Activated naive CD4-positive, alpha-beta T cell treated with Interleukin-2 at 50 U/mL for 16 hours (primary cell): ENCODE data around the gene BIN1.
A peak's percentile ranks its signal among the peaks of the same experiment; 100 is the strongest.
"Not testable (repeated sequence)": the region's sequence is repeated elsewhere in the genome, so short reads cannot be mapped to it uniquely, and the experiment has no call there.

ENCODE experiments used
- DNase-seq: peaks from one replicate; pipeline ENCODE4 v3.0.0-alpha.2; 2020

BIN1 gene

DNA sequence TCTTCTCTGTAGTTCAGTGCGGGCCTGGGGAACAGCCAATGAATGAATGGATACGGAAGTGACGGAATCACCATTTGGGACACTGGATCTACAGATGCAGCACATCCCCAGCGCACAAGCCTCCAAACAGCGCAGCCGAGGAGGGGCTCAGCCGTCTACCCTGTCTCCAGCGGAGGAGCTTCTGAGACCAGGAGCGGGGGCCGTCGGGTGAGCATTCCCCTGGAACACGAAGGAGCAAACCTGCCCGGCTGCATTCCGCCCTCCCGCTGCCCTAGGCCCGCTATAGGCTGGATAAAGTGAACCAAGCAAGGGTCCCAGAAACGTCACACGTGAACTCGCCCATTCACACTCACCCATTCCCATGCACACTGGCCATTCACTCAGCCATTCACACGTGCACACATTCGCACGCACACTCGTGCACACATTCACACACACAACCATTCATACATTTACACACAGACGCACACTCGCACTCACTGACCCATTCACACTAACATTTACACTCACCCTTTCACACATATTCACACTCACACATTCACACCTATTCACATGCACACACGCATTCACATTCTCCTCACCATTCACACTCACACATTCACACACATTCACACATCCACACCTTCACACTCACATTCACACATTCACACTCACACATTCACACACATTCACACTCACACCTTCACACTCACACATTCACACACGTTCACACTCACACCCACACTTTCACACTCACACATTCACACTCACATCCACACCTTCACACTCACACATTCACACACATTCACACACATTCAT, 63.4 kb downstream of the BIN1 start:
- DNase-seq = no peak

DNA sequence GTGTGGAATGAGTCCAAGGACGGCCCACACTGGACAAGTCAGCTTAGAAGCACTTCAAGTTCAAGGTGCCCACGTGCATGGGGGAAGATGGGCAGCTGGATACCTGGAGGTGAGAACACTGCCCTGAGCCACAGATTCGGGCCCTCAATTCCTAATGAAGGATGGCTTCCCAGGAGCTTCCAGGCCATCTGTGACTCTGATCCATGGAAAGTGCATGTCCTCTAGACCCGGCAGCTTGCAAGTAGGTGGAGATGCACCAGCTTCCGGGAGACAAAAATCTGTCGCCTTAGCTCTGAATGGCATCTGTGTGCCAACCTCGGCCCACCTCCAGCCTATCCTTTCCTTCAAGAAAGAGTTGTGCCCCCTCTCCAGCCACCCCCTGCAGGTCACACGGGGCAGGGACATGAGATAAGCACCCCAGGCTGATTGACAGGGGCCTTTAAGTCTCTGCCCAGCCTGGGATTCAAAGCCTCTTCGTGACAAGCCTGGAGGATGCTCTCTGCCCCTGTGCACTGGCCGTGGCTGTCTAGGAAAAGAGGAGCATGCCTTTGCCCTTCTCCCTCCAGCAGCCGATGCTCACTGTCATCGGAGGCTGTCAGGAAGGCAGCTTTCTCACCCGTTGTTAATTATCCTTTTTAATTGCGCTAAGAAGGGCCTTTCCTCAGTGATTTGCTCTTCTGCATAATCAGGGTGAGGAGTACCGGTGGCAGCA, 65.5 kb downstream of the BIN1 start:
- DNase-seq = no peak

DNA sequence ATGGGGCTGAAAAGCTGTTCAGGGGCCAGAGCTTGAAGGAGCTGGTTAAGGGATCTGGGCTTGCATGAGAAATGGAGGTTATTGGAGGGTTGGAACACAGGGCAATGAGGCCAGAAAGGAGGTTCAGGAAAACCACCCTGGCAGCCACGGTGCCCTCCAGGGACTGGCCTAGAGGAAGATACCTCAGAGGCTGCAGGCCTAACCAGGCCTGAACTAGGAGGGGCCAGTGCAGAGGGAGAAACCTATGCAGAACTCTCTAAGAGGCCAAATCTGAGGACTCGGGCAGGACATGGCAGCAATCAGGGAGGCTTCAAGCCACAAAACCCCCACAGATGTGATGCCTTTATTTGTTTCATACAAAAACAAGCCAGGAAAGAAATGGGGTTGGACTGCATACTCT, 66.8 kb downstream of the BIN1 start:
- no peak for DNase-seq

DNA sequence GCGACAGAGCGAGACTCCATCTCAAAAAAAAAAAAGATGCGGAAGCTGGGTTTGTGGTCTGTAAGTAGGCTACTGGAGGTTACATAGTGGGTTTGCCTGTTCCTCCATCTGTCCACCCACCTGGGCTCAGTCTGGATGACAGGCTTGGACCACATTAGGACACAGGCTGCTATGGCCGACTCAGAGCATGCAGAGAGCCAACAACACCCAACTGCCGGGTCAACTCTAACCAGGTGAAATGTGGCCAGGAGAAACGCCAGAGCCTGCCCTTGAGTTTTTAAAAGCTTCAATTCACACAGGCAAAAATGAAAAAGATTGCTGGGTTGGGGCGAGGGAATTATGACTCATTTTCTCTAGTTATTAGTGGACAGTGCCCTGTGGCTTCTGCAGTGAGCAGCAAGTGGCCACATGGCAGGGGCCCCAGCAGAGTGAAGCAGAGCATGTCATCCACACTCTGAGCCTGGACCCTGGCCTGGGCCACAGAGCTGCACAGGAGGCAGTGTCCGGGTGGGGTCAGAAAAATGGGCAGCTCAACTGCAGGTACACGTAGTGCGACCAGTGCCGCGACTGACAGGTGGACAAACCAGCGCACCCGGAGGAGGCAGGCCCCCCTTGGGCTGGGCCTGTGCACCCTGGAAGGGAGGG, 67.4 kb downstream of the BIN1 start:
- no peak for DNase-seq

DNA sequence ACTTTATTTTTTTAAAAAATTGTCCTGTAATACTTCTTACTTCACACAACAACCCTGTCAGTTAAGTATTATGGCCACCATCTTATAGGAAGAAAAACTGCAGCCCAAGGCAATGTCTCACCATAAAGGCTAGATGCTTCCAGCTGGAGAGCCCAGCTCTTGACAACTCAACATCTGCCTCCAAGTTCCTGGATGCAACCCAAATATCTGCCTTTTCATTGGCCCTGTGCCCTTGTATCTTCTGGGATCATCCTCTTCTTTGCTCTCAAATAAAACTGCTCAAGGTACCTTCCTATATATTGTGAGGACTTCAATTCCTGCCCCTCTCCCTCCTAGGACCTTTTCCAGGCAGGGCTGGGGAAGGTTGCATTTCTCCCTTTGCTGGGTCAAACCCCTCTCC, 69.5 kb downstream of the BIN1 start:
- no peak for DNase-seq

DNA sequence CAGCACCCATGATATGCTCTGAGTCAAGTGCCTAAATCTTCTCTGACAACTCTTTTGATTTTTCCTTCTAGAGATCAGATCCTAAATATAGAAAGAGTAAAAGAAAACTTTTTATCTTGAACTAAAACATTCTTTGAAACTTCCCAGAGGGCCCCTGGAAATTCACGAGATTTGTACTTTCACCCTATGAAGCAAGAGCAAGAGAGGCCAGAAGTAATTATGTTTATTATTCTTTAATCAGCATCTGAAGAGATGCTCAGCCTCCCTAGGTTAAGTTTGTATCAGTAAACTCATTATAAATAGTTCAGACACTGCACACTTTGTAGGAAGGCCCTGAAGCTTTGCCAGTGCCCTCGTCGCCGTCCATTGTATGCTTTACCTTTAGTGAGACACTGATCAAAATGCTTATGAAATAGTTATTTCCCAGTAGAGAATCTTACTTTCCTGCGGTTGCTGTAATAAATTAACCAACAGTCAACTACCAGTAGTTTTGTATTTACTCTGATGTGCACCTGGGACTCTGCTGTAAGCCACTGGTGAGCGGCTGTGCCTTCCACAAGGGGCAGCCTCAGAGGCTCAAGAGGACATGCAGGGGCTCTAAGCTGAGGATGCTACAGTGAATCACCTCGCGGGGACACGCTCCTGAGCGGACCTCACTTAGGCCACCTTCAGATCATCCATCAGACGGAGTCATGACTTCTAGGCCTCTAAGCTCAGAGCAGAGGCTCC, 71.9 kb downstream of the BIN1 start:
- no peak for DNase-seq

DNA sequence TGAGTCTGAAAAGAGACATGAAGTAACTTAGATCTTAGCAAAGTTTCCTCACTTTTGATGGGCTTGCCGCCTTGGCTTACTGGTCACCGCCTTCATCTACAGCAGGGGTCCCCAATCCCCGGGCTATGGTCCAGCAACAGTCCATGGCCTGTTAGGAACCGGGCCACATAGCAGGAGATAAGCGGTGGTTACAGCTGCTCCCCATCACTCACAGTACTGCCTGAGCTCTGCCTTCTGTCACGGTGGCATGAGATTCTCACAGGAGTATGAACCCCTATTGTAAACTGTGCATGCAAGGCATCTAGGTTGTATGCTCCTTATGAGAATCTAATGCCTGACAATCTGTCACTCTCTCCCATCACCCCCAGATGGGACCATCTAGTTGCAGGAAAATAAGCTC, 72.9 kb downstream of the BIN1 start:
- DNase-seq = no peak

DNA sequence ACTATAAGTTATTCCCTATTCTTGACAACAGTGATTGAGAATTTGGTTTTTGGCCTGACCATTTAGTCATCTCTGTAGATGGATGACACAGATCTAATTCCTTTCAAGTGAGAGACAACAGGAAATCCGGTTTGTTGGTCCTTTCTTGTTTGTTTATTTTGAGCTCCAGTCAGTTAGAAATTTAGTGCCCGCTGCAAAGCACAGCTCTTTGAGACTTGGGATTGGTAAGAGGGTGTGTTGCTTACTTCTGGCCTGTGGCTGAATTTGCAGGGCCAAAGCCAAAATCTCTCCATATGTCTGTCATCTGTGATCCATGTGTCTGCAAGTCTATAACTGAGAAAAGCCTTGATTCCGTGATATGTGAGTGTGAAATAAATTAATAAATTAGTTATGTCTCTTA, 74.3 kb downstream of the BIN1 start:
- no peak for DNase-seq

DNA sequence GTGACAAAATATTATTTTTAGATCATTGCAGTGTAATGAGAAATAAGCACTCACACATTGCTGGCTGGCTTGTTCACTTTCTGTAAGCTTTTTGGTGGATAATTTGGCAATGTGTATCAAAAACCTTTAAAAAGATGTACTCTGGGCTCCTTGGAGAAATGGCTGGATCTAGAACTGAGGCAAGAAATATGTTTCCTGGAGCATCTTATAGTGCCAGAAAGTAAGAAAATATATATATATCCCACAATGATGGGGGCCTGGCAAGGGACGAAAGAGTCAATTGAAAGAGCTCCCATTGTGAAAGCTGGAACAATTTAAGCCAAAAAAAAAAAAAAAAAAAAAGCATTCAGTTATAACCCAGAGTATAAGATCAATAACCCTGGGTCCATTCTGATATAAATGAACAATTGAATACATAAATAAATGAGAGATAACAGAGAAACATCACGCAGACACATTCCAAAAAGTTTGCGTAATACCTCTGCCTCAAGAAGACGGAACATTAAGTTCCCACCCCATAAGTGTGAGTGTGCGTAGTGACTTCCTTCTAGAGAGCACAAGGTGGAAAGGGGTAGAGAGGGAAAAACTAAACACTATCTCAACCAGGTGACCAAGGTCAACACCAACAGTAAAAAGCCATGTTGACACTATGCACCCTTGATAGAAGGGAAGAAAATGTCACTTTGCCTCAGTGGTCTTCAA, 77.5 kb downstream of the BIN1 start:
- no peak for DNase-seq

DNA sequence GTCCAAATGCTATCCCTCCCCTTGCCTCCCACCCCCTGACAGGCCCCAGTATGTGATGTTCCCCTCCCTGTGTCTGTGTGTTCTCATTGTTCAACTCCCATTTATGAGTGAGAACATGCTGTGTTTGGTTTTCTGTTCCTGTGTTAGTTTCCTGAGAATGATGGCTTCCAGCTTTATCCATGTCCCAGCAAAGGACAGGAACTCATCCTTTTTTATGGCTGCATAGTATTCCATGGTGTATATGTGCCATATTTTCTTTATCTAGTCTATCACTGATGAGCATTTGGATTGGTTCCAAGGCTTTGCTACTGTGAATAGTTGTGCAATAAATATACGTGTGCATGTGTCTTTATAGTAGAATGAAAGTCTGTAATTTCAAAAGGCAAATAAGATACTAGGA, 78.2 kb downstream of the BIN1 start:
- DNase-seq = not testable (repeated sequence)

DNA sequence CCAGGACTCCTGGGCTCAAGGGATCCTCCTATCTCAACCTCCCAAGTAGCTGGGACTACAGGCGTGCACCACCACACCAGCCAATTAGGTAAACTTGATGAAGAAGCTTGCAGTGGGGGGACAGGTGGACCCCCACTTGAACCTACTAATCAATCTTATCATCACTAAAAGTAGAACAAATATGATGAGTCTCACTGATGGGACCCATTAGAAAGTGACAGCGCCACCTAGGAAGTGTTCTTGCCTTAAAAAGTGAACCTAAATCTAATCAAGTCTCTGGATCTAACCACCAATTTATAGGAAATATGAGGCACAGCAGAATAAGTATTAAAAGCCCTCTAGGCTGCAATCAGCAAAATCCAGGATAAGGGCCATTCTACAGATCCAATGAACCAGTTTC, 79.2 kb downstream of the BIN1 start:
- no peak for DNase-seq

DNA sequence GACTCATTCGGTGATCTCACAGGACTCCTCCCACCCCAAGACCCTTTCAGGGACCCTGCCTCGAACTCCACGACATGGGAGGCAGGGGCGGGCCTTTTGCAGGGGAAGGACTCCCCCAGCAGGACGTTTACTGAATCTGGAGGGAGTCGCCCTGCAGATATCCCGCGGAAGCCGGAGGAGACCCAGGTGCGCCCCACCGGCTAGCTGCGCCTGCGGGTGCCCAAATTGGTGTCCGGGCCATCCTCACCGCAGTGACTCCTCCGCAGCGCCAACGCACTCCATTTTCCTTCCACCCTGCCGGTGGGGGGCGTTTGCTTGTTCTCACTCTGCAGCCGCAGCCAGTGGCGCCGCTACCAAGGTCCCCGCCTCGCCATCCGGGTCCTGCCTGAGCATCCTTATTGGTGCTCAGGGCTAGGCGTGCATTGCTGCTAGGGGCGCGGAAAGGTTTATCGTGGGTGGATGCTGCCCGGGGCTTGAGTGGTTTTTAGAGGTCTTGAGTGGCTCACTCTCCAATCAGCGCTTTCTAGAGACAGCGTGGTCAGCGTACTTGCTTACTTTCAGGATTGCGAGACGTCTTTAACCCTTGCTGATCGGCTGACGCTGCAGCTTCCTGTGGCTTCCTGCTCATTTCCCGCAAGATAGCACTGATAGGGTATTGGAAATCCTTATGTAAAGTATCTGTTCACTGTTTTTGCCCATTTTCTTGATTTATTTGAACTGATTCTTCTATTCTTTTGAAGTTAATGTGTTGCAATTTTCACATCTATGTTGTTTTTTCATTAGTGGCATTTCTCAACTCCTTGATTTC, 81.4 kb downstream of the BIN1 start:
- DNase-seq = peak; percentile 71

DNA sequence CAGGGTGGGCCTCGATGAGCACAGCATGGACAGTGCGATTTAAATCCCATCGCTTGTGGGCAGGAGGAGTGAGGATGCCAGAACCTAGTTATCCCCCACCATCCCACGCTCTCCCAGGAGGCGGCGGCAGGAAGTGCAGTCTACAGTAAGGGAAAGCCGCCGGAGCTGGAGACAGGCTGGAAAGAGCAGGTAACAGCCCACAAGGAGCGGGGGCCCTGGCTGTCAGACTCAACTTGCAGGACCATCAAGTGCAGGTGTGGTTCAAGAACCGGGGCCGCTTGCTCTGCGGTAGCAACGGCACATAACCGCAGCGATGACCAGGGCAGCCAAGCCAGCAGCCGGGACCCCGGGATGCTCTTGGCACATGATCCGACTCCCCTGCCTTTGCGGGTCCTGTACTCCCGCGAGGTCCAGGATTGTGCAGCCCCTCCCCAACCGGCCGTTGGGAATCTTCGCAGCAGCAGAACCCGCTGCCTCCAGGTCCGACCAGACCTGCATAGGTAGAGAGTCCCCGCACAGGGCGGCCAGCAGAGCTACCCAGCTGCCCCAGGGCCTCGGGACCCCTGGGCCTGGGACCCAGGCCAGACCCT, 82.1 kb downstream of the BIN1 start:
- no peak for DNase-seq

DNA sequence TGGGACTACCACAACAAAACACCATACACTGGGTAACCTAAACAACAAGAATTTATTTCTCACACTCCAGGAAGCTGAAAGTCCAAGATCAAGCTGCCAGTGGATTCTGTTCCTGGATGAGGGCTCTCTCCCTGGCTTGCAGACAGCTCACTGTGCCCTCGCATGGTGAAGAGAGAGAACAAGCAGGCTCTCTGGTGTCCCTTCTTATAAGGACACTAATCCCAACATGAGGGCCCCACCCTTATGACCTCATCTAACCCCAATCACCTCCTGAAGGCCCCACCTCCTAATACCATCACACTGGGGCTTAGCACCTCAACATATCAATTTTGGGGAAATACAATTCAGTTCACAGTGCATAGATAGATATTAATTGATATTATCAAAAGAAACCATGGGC, 83.5 kb downstream of the BIN1 start:
- DNase-seq = no peak

DNA sequence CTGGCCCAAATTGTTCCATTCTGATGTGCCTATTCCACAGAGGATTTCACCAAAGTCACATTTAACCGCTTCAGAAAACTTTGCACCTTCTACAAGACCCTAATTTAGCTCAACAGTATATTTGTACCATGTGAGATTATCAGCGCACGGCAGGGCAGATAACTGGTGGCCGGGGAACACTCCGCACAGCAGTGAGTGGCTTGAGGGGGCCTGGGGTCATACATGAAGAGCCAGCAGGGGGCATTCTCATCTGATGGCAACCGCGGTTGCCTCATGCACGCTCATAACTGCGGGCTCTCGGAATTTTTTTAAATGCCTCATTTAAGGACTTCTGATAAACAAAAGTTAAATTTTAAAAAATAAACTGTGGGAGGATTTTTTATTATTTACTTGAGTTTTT, 84.1 kb downstream of the BIN1 start:
- DNase-seq = no peak

DNA sequence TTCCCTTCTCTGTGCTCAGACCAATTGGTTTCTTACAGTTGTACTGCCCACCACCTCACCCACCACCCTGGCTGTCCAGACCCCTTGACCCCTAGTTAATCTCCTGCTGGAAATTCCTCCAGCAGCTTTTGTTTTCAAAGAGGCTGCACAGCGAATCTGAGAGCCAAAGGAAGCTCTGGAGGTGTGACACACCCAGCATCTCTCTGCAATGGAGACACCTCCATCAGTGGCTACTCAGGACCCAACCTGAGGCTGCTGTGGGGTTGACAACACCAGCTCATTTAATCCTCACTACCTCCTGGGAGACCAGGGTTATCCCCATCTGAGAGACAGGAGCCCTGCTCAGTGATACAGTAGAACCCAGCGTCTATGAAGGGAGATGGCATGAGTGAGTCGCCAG, 86.4 kb downstream of the BIN1 start:
- no peak for DNase-seq

DNA sequence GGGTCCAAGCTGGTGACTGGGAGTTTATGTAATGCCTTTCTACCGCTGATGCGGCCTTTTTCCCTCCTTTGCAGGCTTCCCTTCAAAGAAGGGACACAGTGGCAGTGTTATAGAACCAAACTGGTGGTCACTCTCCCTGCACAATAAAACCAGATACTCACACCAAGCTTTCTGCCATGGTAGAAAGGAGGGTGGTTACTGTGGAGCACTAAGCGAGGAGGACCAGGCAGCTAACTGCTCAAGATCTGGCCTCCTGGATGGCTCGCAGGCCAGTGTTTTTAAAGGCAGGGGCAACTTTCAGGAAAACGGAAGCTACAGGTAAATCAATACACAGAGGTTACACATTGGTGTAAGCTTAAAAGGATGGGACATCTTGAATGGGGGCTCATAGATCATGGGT, 89.4 kb downstream of the BIN1 start:
- no peak for DNase-seq

DNA sequence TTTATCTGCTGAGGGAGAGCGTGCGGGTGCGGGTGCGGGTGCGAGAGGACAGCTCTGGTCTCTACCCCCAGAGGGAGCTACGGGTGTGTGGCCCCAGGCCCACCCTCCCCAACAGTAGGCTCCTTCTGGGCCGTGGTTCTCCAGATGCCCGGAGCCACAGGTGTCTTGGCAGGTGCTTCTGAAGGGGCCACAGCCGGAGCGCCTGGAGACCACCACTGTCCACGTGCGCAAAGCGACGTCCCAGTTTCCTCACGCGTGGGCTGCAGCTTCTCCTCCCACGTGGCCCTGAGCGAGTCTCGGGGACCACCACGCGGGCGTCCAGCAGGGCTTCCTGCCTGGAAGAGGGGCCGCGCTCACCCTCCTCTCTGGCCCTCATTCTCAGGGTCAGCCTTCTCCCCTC, 90.6 kb downstream of the BIN1 start:
- DNase-seq = no peak

DNA sequence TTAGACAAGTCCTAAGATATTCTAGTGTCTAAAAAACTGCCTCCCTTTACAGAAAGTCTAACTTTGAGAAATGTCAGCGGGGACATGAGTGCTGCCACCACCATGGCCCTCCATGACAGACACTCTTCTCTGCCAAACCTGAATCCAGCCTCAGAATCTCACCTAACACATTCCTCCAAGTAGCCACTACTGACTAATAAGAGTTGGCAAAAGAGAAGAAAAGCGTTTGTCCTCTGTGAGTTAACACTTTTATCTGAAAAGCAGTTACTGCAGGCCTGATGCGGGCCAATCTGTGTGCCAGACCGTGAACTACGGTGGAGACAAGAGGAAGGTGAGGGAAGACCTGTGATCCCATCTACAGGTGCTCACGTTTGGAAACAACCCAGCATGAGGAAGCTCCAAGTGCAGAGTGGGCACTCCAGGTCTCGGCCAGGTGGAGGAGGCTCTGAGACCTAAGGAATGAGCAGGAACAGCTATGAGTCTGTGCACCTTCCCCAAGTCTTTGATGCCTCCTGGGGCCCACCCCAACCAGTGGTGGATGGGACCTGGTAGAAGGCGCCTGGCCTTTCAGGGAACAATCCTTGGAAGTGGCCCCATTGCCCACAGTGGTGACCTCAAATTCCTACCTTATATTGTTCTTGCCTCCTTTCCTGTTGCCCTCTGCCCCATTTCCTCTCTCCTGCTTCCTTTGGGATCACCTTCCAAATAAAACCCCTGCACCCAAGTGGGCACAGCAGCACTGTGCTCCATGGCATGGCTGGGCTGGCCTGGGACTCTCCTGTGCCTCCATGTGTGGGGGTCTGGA, 91.6 kb downstream of the BIN1 start:
- no peak for DNase-seq

DNA sequence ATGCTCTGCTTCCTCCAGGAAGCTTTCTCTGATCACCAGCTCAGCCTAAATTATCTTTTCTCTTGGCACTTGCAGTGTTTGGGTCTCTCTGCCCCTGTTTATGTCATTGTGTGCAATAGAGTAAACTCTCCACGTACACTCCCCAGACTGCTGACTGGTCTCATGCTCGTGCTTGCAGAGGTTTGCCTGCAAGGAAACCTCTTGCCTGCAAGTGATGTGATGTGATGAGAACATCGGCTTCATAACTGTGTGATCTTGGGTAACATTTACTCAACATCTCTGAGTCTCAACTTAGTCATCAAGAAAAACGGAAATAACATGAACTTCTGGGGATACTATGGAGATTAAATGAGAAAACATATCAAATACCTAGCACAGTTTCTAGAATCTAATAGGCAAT, 92.3 kb downstream of the BIN1 start:
- DNase-seq = no peak

DNA sequence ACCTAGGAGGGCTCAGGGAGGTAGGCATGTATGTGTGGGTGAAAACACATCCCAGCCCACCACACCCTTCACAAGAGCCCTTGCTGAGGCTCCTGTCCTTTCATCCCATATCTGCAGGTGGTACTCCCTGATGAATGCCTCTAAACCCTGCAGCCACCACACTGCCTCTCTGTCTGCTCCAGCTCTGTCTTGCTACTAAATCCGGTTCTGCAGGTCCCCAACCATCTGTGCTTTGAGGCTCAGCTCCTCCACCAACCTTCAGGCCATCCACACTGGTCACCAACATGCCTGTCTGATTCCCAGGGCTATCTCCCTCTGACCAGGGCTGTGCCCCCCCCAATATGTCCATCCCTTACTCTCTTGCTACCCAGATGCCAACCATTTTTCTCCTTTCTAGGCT, 92.7 kb downstream of the BIN1 start:
- DNase-seq = no peak
